HepG2 (cell line): ENCODE measurements around the gene UCMA. TPM values are rescaled to one million over a fixed set of nuclear protein-coding genes. Genes with fewer than 3 reads are reported as not detected.

Source experiments
- ATAC-seq: fragments of 200-7000 bp; cut with Tn5 transposase; 3 replicates; pipeline ENCODE4 v1.9.1; 2020; ENCODE audit warnings: mild to moderate bottlenecking, moderate library complexity
- BruUV-seq: library from RNA; stranded (reverse); fragments of 400-500 nt; replicated peaks from 2 replicates; lab custom pipeline; 2021; lab: Mats Ljungman, UMichigan
- CTCF ChIA-PET: fragments of 300-600 bp; formaldehyde crosslinking; extraction: SDS; loops from one replicate; lab custom pipeline; 2021; ENCODE audit warnings: low total read pairs, inconsistent platforms, low intra/inter-chr PET ratio; lab: Yijun Ruan, JAX
- POLR2A ChIA-PET: fragments of 350-600 bp; sonication (Branson Sonifier 250); formaldehyde crosslinking; loops from one replicate; lab custom pipeline; 2020; ENCODE audit warnings: antibody characterized with exemption, inconsistent platforms; lab: Yijun Ruan, JAX
- DNase-seq: peaks from one replicate; pipeline ENCODE4 v3.0.0-alpha.2; 2015; ENCODE audit warnings: low spot score
- FAIRE-seq: peaks from 3 replicates; lab custom pipeline; 2011; peaks lifted over from hg19 to GRCh38; lab: Jason Lieb, UNC
- H2AFZ ChIP-seq: one replicate; pipeline ENCODE4 v1.6.1; 2011; ENCODE audit warnings: low read length, inconsistent platforms
- H3K27ac ChIP-seq: fragments of 300-600 bp; 3 replicates; pipeline ENCODE4 v1.8.0; 2011; ENCODE audit warnings: mixed run types, mild to moderate bottlenecking, mixed read lengths, low read length, inconsistent platforms; ENCODE audit not compliant: insufficient read depth; ENCODE audit errors: extremely low read length
- H3K27me3 ChIP-seq, 2 experiments: fragments of 200-600 bp in 1 of 2; 2 replicates in 1 of 2; 3 replicates in 1 of 2; pipeline versions ENCODE4 v1.6.0 to v1.8.0; 2011; ENCODE audit warnings: low read length in 2 of 2, mild to moderate bottlenecking in 2 of 2, moderate library complexity in 2 of 2, inconsistent platforms in 1 of 2; ENCODE audit not compliant: insufficient read depth in 2 of 2, control insufficient read depth in 1 of 2
- H3K36me3 ChIP-seq, 2 experiments: fragments of 200-600 bp in 1 of 2; replicated peaks in 1 of 2; 2 replicates in 1 of 2; 3 replicates in 1 of 2; pipeline versions ENCODE4 v1.5.1 to v1.8.0; 2011; ENCODE audit warnings: low read length in 2 of 2, inconsistent platforms in 1 of 2; ENCODE audit not compliant: insufficient read depth in 2 of 2, control insufficient read depth in 1 of 2
- H3K4me1 ChIP-seq: 2 replicates; pipeline ENCODE4 v1.5.1; 2012; ENCODE audit warnings: low read length, inconsistent platforms; ENCODE audit not compliant: insufficient read depth
- H3K4me2 ChIP-seq: 2 replicates; pipeline ENCODE4 v1.6.0; 2011; ENCODE audit warnings: low read depth, low read length, inconsistent platforms
- H3K4me3 ChIP-seq, 3 experiments: fragments of 200-600 bp in 1 of 3; sonication (generic), shearing (Covaris generic) in 1 of 3; replicated peaks in 1 of 3; 2 replicates each; pipeline ENCODE4 v1.5.1; 2011 to 2016; ENCODE audit warnings: low read length in 3 of 3, inconsistent platforms in 2 of 3, low read depth in 2 of 3, mild to moderate bottlenecking in 2 of 3, control low read depth in 1 of 3, mixed read lengths in 1 of 3; ENCODE audit not compliant: insufficient read depth in 1 of 3
- H3K79me2 ChIP-seq: one replicate; pipeline ENCODE4 v1.6.1; 2011; ENCODE audit warnings: low read length, inconsistent platforms; ENCODE audit not compliant: insufficient read depth
- H3K9ac ChIP-seq: 2 replicates; pipeline ENCODE4 v1.6.0; 2011; ENCODE audit warnings: mild to moderate bottlenecking, low read depth, low read length, inconsistent platforms; ENCODE audit not compliant: insufficient read depth
- H3K9me3 ChIP-seq: 2 replicates; pipeline ENCODE4 v1.5.1; 2012; ENCODE audit warnings: mild to moderate bottlenecking, low read length
- H4K20me1 ChIP-seq: 2 replicates; pipeline ENCODE4 v1.6.0; 2011; ENCODE audit warnings: inconsistent platforms, mild to moderate bottlenecking, low read length, moderate library complexity; ENCODE audit not compliant: insufficient read depth
- CC2D1A ChIP-seq: sonication (generic); formaldehyde crosslinking; IDR thresholded peaks from 2 replicates; pipeline ENCODE4 v1.8.1; 2023; ENCODE audit warnings: mild to moderate bottlenecking, missing genetic modification reagents
- NKX3-1 ChIP-seq: sonication (generic); formaldehyde crosslinking; IDR thresholded peaks from 2 replicates; pipeline ENCODE4 v1.5.0; 2020; ENCODE audit warnings: missing genetic modification reagents
- RFXAP ChIP-seq: sonication (generic); formaldehyde crosslinking; IDR thresholded peaks from 2 replicates; pipeline ENCODE4 v1.4.0; 2020; ENCODE audit warnings: missing genetic modification reagents, borderline replicate concordance
- SMARCE1 ChIP-seq: fragments of 450-650 bp; IDR thresholded peaks from 2 replicates; pipeline ENCODE4 v1.6.1; 2017; ENCODE audit warnings: borderline replicate concordance
- XBP1 ChIP-seq: sonication (generic); formaldehyde crosslinking; IDR thresholded peaks from 2 replicates; pipeline ENCODE4 v1.5.0; 2020; ENCODE audit warnings: missing genetic modification reagents
- ZFP41 ChIP-seq: sonication (generic); formaldehyde crosslinking; IDR thresholded peaks from 2 replicates; pipeline ENCODE4 v1.4.0; 2020; ENCODE audit warnings: mild to moderate bottlenecking, missing genetic modification reagents, borderline replicate concordance
- whole genome bisulfite sequencing: methylation state at CpG from one replicate; pipeline ENCODE4 v1.1.6; 2017; ENCODE audit warnings: low lambda C conversion rate; 5-methylcytosine and 5-hydroxymethylcytosine counted together
- in situ Hi-C: cut with HindIII; loops from 2 replicates; pipeline ENCODE4 v1.10.0; 2017; ENCODE audit warnings: low pct_unique_long_range_greater_than_20kb; ENCODE audit not compliant: extremely low pct_ligation_motif_present
- intact Hi-C: fragments of 100-400 bp; cut with micrococcal nuclease; formaldehyde crosslinking; loops from one replicate; pipeline ENCODE4 v1.10.0; 2022; ENCODE audit not compliant: unreplicated experiment
- polyA plus RNA-seq, 8 experiments: library from polyadenylated mRNA; depleted of rRNA in 3 of 8; stranded (reverse) in 7 of 8; unstranded in 1 of 8; fragments of >200 nt; fragmentation: Illumina TruSeq in 4 of 8; extraction: Trizol in 4 of 8; gene quantifications; 2 replicates each; pipeline versions ENCODE4 v1.2.1 to v1.2.3, GENCODE V29; 2011 to 2016; ENCODE audit warnings: low read depth in 4 of 8, missing spikeins in 1 of 8, mixed read lengths in 1 of 8; ENCODE audit not compliant: insufficient read depth in 1 of 8
- total RNA-seq, 5 experiments: library from RNA; depleted of rRNA; stranded (reverse); fragments of >200 nt; fragmentation: Illumina TruSeq; extraction: Trizol; gene quantifications; 2 replicates each; pipeline ENCODE4 v1.2.3, GENCODE V29; 2016; ENCODE audit warnings: low read depth in 1 of 5
- TF ChIP-seq, protein P1 (sequence below): IDR thresholded peaks from 2 replicates; pipeline ENCODE4 v1.6.1; 2016; ENCODE audit warnings: missing genetic modification reagents, missing compliant biosample characterization

UCMA gene
- total and polyA plus RNA-seq, 2 of the 13 experiments (the other 11 are each of a cell fraction or from before 2014, with no cell fraction given), result not detected

GRCh38 chr10:13206091-13206490 is 28.1 kb downstream of the UCMA start:
- ChIA-PET CTCF (interaction anchor here (0.6 to 1.4 kb wide), 3 partner anchors 50 to 146 kb away, joined by 3 to 8 read pairs (median 3); no protein-coding TSS in a partner anchor), POLR2A (no interaction called here)
- no peaks in the 10 kb centered on the region for H4K20me1 ChIP-seq
- H3K4me1 ChIP-seq, result no peaks in the 10 kb centered on the region
- ATAC-seq (no peak), FAIRE-seq (no peak), DNase-seq (no peak)
- no peak overlapping the region for H3K27ac ChIP-seq
- H3K79me2 ChIP-seq, result no peaks in the 10 kb centered on the region
- BruUV-seq, result no TSS peak
- no peak for TF ChIP-seq RFXAP
- TF ChIP-seq NKX3-1, result no peak
- in situ Hi-C loops (no loop called here), intact Hi-C loops (loop anchor here (1.0 to 5.0 kb wide), 2 partner anchors 96 to 146 kb away; no protein-coding TSS in a partner anchor)
- H3K9ac ChIP-seq, result no peak overlapping the region
- peaks cover 13 to 40% of the 10 kb centered on the region in 2 experiments for H3K36me3 ChIP-seq
- no peaks in the 10 kb centered on the region for H3K27me3 ChIP-seq
- WGBS, result 94% methylated on average over 9 of the region's 9 CpGs
- no peak overlapping the region for H3K4me2 ChIP-seq
- H2AFZ ChIP-seq, result no peak overlapping the region
- H3K4me3 ChIP-seq, result no peak overlapping the region
- H3K9me3 ChIP-seq, result no peaks in the 10 kb centered on the region

DNA sequence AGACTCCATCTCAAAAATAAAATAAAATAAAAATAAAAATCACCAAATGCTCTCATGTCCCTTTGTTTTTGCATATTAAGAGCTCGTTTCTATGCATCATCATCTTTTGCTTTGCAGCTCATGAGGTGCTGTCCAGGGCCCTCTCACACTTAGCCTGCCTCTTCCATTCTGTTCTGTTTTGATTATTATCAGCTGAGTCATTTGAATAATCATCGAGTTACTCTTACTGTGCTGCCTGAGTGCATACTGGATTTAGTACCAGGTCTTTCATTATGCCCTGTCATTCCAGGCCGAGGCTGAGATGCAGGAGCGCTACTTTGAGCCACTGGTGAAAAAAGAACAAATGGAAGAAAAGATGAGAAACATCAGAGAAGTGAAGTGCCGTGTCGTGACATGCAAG is 33.0 kb downstream of the UCMA start:
- Histone ChIP-seq H3K27me3 (no peaks in the 10 kb centered on the region), H2AFZ (no peak overlapping the region), H3K9ac (no peak overlapping the region)
- TF ChIP-seq CC2D1A (CRISPR knock-in tag) (no peak), ZFP41 (CRISPR knock-in tag) (no peak), XBP1 (CRISPR knock-in tag) (no peak), SMARCE1 (no peak)
- TF ChIP-seq, protein P1, sequence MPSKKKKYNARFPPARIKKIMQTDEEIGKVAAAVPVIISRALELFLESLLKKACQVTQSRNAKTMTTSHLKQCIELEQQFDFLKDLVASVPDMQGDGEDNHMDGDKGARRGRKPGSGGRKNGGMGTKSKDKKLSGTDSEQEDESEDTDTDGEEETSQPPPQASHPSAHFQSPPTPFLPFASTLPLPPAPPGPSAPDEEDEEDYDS (CRISPR knock-in tag), result no peak
- TF ChIP-seq, all 625 proteins: peak for 0
- FAIRE-seq (no peak), ATAC-seq (no peak), DNase-seq (no peak)
- no peaks in the 10 kb centered on the region for H3K79me2 ChIP-seq
- H3K36me3 ChIP-seq, result peaks cover 16 to 62% of the 10 kb centered on the region in 2 experiments
- intact Hi-C loops (no loop called here), in situ Hi-C loops (no loop called here)
- no peaks in the 10 kb centered on the region for H3K9me3 ChIP-seq
- no peak overlapping the region for H3K4me3 ChIP-seq
- 85% methylated on average over 6 of the region's 6 CpGs for WGBS
- H4K20me1 ChIP-seq, result no peaks in the 10 kb centered on the region
- POLR2A ChIA-PET, result no interaction called here
- H3K27ac ChIP-seq, result no peak overlapping the region
- no TSS peak for BruUV-seq
- no peaks in the 10 kb centered on the region for H3K4me1 ChIP-seq
- CTCF ChIA-PET, result no interaction called here
- no peak overlapping the region for H3K4me2 ChIP-seq
